Measurements from ENCODE around the gene COL20A1. TPM values are rescaled to one million over a fixed set of nuclear protein-coding genes. Genes with fewer than 3 reads are reported as not detected.

Gene COL20A1
- total RNA-seq, 3 donors from 2014 or later: not detected

DNA sequence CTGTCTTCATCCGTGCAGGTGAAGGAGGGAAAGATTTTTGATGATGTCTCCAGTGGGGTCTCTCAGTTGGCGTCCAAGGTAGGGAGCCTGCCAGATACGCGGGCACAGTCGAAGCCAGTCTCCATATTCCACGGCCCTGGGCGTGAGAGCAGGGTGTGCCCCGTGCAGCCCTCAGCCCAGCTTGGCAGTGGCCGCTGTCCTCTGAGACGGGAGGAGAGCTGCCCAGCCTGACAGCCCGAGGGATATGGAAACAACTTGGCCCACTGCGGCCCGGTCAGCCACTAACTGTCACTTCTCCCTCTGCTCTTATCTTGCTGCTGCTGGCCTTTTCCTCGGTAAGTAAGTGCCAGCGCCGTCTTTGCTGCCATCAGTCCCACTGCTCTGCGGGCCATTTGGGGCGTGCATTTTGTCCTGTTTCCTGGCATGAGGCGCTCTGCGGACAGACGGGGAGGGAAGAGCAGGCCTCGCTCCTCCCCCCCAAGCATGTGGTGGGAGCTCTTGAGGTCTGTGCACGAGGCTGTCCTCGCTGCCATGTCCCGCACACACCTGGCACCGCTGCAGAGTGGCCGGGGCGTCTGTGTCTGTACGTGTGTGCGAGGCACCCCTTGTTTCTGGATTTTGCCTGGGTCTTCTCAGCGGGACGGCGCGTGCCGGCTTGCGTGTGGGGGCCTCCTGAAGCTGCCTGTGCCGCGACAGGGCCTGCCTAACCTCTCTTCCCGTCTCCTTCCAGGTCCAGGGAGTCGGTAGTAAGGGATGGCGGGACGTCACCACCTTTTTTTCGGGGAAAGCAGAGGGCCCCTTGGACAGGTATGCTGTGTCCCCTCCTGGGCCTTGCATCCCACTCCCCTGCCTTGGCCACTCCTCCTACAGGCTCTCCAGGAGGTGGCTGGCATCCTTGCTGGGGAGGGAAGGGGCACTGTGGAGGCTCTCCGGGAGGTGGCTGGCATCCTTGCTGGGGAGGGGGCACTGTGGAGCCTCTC is 7.1 kb upstream of the COL20A1 start:
- Histone ChIP-seq H3K4me1 (ENCODE audit: low read depth) (no peaks in the 10 kb centered on the region), H3K4me3 (no peak overlapping the region), H3K36me3 (ENCODE audit: low read depth) (no peaks in the 10 kb centered on the region), H3K9me3 (no peaks in the 10 kb centered on the region)
- no peak for DNase-seq
- ATAC-seq: no peak
- intact Hi-C loops (cut with DNase I, micrococcal nuclease): no loop called here
- TF ChIP-seq, protein P1, sequence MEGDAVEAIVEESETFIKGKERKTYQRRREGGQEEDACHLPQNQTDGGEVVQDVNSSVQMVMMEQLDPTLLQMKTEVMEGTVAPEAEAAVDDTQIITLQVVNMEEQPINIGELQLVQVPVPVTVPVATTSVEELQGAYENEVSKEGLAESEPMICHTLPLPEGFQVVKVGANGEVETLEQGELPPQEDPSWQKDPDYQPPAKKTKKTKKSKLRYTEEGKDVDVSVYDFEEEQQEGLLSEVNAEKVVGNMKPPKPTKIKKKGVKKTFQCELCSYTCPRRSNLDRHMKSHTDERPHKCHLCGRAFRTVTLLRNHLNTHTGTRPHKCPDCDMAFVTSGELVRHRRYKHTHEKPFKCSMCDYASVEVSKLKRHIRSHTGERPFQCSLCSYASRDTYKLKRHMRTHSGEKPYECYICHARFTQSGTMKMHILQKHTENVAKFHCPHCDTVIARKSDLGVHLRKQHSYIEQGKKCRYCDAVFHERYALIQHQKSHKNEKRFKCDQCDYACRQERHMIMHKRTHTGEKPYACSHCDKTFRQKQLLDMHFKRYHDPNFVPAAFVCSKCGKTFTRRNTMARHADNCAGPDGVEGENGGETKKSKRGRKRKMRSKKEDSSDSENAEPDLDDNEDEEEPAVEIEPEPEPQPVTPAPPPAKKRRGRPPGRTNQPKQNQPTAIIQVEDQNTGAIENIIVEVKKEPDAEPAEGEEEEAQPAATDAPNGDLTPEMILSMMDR (IDR thresholded peaks at IDR 0.05): no peak

- Histone ChIP-seq H3K36me3 (ENCODE audit: low read depth) (no peaks in the 10 kb centered on the region), H3K9me3 (no peaks in the 10 kb centered on the region), H3K4me1 (ENCODE audit: low read depth) (no peaks in the 10 kb centered on the region), H3K4me3 (no peak overlapping the region)
- ATAC-seq: no peak
- no peak for DNase-seq
- intact Hi-C loops (cut with DNase I, micrococcal nuclease): no loop called here
- TF ChIP-seq, protein P1 (IDR thresholded peaks at IDR 0.05): no peak
Measured at GRCh38 chr20:63286781-63287696, 5.9 kb upstream of the COL20A1 start.

GRCh38 chr20:63287697-63288580 is 5.0 kb upstream of the COL20A1 start:
- no peaks in the 10 kb centered on the region for H3K36me3 ChIP-seq (ENCODE audit: low read depth)
- TF ChIP-seq, protein P1 (IDR thresholded peaks at IDR 0.05): no peak
- H3K4me3 ChIP-seq: no peak overlapping the region
- H3K9me3 ChIP-seq: no peaks in the 10 kb centered on the region
- DNase-seq (no peak), ATAC-seq (no peak)
- intact Hi-C loops (cut with DNase I, micrococcal nuclease): no loop called here
- H3K4me1 ChIP-seq (ENCODE audit: low read depth): no peaks in the 10 kb centered on the region

GRCh38 chr20:63288581-63289251 is 4.3 kb upstream of the COL20A1 start:
- Histone ChIP-seq H3K36me3 (ENCODE audit: low read depth) (no peaks in the 10 kb centered on the region), H3K4me1 (ENCODE audit: low read depth) (no peaks in the 10 kb centered on the region), H3K4me3 (no peak overlapping the region), H3K9me3 (no peaks in the 10 kb centered on the region)
- no peak for DNase-seq
- ATAC-seq: no peak
- TF ChIP-seq, protein P1 (IDR thresholded peaks at IDR 0.05): no peak
- intact Hi-C loops (cut with DNase I, micrococcal nuclease): no loop called here
